Activated T-cell treated with anti-CD3 and anti-CD28 coated beads for 1 hour (primary cell): ENCODE data around the gene ITGA1.
"Not testable (repeated sequence)": the region's sequence is repeated elsewhere in the genome, so short reads cannot be mapped to it uniquely, and the experiment has no call there.

Source experiments
- DNase-seq: peaks from one replicate; pipeline ENCODE4 v3.0.0-alpha.2; 2020; ENCODE audit warnings: low read depth

The ITGA1 gene

DNA sequence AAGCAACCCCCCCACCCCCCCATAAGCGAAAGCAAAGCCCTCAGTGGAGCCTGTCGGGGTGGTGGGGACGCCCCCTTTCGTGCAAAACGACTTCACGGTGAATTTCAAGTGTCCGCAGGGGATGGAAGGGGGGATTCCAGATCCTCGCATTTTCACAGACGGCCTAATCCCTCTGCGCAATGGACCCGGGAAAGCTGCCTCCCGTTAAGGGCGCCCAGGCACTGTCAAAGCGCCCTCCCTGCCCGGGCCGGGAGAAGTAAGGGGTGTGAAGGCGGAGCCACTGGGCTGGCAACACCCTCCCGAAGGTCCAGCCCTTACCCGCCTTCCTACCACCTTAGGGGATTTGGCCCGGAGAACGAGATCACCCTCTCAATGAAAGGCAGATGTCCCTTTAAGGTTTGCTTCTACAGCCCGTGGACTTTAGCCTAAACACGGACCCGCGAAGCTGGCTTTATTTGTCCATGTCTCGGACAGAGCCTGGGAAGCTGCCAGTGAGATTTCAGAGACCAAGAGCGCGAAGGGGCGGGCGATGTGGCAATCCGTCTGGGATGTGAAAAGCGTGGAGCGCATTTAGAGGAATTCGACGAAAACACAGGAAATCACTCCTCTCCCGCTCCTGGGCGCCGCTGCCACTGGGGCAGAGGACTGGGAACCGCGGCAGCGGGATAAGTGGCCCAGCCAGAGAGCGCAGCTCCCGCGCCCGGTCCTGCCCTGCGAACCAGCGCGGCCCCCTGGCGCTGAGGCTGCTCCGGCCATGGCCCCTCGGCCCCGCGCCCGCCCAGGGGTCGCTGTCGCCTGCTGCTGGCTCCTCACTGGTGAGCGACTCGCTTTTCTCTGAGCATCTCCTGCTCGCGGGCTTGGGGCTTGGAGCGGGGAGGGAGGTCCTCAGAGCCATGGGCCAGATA is at the start of gene ITGA1, which contains the start of gene PELO:
TSS of gene ITGA1 (plus strand) at position 317 of the 905 bp plus-strand sequence. CDS start at position 755, 438 bp downstream.
TSS of gene PELO (plus strand) at position 317 of the 905 bp plus-strand sequence. CDS start 12,479 bp downstream, outside the sequence.
- DNase-seq = no peak

DNA sequence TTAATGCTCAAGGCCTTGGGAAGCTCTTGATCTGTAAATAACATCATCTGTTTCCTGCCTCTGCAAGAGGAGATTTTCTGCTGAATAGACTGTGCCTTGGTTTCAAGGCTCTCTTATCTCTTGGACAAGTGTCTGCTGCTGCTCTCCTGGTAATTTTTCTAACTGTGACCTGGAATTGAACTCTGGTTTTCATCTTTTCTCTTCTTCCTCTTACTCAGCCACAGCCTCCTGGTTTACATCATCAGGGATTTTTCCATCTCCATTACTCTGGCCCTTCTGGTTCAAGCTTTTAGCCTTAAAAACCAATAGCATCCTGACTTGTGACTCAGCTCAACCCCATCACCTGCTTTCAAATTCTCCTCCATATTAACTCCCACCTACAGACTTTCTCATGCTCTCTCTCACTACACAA is 49.6 kb upstream of the ITGA1 start:
- no peak for DNase-seq

DNA sequence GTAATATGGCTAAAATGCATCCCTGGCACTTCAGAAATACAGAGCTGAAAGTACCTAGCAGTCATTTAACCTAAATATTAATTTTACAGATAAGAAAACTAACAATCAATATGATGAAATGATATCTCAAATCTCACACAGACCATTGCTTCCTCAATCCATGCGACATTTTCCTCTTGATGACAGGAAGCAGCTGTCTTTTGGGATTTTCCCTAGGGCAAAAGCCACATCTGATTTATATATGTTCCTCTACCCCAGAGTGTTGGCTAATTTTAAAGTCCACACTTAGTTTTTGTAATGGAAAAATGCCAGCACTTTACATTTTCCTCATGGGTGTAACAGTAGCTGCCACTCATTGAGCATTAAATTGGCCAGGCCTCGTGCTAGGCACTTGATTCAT is 47.7 kb upstream of the ITGA1 start:
- no peak for DNase-seq

DNA sequence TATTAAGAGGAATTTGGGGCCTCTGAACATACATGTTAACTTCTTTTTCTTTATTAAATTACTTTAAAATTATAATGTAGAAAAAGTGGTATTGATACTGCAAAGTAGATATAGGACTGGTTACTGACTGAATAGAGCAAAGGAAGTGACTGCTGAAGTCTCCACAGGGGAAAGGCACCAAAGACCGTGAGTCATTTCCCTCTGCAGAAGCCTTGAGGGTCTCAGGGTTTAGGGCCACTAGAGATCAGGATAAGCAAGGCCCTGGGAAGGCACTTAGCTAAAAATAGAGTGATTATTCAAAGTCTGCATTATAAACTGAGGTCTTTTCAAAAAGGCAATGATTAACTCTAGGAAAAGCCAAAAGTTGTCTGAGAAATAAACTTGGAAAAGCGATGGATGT is 44.7 kb upstream of the ITGA1 start:
- DNase-seq = no peak

DNA sequence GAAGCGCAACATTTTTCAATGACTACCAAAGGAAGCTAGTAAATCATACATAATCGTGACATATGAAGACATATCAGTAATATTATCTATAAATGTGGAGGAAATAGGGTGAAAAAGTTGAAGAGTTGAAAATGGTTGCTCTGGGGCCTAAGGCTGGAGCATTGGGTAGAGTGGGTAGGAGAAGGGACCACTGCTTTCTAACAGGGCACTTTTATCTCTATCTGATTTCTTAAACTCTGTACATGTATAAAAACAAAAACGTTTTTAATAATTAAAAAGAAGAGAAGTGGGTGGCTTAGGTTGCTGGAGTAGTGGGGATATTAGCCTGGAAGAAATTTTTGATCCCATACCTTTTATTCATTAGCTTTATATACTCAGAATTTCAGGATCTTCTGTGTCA is 44.2 kb upstream of the ITGA1 start:
- no peak for DNase-seq

DNA sequence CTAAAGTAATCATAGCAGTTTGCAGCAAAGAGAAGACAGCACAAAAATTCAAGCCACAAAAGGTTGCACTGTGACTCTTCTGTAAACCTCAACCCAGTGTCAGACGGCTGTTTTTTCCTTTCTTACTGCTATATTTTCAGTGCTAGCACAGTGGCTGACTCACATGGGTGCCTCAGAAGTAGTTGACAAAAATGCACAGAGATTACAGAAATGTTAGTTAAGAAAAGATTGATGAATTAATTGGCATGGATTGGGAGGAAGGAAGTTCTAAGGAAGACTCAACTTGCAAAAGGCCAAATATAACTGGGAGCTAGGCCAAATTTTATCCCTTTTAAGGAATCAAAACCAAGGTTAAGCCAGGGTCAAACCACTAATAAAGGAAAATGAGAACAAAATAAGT is 43.7 kb upstream of the ITGA1 start:
- DNase-seq = peak; percentile 7

DNA sequence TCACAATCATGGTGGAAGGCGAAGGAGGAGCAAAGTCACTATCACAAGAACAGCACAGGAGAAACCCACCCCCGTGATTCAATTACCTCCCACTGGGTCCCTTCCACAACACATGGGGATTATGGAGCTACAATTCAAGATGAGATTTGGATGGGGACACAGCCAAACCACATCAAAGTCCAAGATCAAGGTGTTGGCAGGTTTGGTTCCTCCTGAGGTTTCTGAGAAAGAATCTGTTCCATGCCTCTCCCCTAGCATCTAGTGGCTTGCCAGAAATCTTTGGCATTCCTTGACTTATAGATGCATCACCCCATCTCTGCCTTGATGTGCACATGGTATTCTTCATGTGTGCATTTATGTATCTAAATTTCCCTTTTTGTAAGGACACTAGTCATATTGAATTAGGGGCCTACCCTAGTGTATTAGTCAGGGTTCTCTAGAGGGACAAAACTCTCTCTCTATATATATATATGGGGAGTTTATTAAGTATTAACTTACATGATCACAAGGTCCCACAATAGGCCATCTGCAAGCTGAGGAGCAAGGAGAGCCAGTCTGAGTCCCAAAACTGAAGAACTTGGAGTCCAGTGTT is 42.8 kb upstream of the ITGA1 start:
- DNase-seq = not testable (repeated sequence)

DNA sequence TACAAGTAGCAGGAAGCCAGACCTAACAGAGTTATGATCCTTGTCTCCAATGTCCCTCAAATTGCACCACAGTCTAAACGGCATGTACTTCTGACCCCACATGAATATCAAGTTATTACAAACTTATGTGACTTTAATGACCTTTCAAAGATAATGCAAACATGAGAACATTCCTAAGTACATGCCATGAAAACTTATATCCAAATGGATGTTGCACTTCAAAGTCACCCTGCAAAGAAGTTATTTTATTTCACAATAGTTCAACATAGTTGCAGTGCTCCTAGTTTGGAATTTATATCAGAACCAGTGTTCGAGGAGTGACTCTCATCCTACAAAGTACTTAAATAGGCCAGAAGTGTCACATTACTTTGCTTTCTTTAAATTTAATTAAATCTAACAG is 41.2 kb upstream of the ITGA1 start:
- no peak for DNase-seq

DNA sequence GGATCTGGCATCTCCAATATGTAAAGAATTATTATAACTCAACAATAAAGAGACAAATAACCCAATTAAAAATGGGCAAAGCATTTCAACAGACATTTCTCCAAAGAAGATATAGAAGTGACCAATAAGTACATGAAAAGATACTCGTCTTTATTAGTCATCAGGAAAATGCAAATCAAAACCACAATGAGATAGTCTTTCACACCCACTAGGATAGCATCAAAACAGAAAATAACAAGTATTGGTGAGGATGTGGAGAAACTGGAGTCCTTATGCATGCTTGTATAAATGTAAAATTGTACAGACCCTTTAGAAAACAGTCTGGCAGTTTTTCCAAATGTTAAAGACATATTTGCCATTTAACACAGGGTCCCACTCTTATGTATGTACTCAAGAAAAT is 39.1 kb upstream of the ITGA1 start:
- no peak for DNase-seq

DNA sequence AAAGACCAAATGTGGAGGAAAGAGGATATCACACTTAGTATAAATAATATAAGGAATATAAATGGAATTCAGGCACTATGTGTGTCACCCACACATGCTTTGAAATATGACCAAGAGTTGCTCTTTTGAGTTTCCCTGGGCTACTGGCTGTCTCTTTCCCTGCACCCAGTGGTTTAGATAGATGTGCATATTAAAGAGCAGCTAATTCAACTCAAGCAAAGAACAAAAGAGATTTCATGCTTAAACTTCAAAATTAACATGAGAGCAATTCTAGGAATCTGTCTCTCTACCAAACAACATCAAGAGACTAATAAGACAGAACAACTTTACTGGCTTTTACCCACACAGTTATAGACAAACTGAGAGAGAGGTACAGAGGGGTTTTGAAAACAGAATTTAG is 38.0 kb upstream of the ITGA1 start:
- no peak for DNase-seq

DNA sequence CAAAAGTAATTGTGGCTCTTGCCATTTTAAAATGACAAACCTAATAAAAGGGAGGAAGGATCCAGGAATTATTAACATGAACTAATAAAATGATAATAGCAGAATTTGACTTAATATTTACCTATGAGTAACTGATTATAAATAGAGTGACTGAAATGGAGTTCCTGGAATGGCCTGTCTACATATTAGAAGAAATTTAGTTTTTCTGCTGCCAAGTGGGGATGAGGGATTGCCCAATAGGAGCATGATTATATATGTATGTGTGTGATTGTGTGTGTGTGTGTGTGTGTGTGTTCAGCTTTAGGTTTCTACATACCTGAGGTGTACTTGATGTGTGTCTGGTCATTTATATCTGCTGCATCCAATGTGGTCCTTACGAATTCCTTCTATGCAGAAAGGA is 36.6 kb upstream of the ITGA1 start:
- no peak for DNase-seq

DNA sequence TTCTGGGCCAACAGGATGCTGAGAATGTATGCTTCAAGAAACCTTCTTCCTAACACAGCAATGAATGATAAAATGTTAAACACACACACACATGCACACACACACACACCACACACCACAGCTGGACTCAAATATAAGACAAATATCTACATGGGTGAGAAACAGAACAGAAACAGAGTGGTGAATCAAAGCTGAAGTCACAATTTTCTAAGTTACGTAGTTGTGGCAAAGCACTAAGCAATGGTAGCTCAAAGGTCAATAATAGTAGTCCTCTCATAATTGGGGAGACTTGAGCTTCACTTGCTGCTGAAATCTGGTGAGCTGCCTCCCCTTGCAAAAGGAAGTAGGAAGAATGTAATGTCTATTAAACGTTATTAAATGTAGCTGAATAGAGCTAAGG is 33.7 kb upstream of the ITGA1 start:
- DNase-seq = no peak

DNA sequence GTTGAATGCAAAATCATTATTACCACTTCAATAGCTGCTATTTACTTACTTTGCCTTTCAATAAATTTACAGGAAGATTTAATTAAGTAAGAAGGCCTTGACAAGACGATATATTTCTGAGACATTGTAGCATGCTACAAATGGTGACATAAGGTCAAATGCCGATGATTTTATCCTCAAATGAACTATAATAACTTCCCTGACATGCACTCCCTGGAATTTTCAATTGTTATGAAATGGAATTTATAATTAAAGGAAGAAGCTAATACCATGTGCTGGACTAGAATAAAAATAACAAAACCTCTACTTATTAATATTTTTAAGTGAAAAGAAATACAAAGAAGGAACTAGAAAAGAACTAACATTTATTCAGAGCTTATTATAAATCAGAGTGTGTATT is 30.2 kb upstream of the ITGA1 start:
- DNase-seq = no peak

DNA sequence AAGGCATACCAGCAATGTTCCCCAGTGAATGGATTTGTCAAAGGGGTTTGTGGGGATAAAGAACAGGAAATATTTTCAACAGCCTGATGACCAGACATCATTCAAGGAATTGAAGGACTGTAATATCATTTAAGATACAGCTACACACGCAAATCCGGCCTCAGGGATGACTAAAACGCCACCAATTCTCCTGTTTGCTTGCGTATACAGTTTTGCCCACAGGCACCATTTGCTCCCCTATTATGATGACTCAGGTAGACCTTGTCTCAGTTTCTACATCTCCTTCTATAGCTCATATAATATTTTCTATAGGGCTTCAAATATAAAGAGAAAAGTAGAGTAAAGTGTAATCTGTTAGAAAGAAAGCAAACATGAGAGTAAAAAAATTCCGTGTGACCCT is 29.7 kb upstream of the ITGA1 start:
- no peak for DNase-seq

DNA sequence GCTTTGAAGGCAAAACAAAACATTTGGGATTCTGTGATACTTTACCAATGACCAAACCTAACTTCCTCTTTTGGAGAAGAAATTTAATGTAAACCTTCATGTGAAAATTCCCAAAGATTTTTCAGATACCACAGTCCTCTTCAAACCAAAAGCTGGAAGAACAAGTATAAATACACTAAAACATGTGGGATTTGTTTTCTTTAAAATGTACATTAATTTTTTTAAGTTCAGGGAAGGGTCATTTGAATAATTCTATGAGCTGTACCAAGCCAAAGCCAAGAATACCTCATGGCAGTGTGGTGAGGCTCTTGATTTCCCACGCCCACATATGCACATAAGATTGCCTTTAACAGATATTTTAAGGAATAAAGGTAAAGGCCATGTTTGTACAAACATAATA is 28.4 kb upstream of the ITGA1 start:
- DNase-seq = no peak

DNA sequence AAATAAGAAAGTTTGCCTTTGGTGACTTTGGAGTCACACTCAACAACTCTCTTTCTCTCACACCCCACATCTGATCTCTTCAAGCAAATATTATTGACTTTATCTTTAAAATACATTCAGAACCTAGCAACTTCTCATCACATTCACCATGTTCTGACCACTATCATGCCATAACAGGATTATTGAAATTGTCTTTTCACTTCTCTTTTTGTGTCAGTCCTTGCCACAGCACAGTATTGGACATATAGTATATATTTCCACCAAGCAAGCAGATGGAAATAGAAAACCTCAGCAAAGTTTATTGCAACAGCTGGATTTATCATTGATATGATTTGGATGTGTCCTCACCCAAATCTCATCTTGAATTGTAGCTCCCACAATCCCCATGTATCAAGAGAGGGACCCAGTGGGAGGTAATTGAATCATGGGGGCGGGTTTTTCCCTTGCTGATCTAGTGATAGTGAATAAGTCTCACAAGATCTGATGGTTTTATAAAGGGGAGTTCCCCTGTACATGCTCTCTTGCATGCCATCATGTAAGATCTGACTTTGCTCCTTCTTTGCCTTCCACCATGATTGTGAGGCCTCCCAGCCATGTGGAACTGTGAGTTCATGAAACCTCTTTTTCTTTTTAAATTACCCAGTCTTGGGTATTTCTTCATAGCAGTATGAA is 26.9 kb upstream of the ITGA1 start:
- no peak for DNase-seq

DNA sequence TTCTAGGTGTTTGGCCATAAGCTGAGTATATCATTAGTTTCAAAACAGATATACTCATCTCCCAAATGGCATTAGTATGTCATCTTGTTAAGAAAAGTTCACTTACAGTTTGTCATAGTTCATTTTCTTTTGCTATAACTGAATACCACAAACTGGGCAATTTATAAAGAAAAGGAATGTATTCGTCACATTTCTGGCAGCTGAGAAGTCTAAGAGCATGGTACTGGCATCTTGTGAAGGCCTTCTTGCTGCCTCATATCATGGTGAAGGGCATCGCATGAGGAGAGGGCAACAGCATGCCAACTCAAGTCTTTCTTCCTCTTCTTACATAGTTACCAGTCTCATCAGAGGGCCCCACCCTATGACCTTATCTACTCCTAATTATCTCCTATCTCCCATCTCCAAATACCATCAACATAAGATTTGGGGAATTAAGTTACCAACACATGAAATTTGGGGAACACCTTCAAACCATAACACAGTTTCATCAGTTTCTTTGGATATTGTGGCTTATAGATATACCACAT is 20.4 kb upstream of the ITGA1 start:
- DNase-seq = no peak

DNA sequence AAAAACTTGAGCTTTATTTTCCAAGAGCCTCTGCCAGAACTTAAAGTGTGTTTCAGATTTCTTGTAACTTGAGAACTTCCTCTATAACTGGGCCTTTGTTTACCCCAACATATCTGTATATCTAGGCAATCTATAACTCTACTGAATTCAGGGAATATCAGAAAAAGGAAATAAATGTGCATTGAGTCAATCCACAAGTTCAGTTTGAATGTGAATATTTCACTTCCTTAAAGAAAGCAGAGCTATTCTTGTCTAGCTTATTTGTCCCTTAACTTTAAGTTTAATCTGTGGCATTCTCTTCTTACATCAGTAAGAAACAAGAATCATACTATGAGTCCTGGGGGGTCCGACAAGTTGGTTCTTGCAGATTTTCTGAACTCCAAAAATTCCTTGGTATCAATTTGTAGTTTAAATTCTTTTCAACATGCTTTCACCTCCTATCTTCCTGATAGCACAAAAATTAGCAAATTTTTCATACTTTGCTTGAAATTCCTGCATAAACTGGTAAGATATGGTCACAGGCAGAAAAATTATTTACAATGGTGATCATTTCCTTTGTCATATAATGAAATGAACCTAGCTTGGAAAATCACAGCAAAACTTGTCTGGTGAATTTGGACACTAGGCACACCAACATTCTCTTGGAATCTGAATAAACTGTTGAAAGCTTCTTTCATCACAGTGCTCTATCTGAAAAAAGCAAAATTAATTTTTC is 19.8 kb upstream of the ITGA1 start:
- DNase-seq = no peak

DNA sequence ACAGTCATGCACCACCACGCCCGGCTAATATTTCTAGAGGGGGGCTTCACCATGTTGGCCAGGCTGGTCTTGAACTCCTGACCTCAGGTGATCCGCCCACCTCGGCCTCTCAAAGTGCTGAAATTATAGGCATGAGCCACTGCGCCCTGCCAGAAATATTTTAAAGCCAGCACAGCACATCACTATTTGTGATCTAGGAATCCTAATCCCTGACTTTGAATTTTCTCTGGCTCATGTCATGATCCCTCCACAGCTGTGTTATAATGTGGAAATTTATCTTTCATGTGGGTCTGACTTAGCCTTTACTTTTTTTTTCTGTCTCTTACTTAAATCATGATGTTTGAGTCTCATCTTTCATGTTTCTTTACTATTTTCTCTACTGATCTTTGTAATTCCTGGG is 18.7 kb upstream of the ITGA1 start:
- no peak for DNase-seq

DNA sequence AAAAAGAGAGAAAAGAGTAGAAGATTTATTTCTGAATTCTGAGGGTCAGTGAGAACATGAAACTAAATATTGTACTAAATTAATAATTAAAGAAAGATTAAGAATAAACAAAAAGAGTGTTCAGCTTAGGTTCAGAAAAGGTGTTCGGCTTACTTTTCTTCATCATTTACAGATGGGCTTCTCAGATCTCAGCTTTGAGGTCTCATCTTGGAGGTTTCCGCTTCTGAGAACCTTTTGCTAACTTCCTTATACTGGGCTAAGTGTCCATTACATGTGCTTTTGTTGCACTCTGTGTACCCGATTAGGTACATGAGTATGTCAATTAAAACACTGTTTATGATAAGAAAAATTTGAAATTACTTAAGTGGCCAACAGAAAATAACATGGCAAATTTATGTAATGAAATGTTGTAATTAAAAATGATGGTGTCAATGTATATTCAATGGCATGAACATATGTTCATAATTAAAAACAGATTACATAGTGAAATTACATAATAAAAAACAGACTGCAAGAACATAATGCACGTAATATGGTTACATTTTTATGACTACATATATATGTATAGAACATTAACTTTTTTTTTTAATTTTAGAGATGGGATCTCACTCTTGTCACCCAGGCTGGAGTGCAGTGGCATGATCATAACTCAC is 17.3 kb upstream of the ITGA1 start:
- DNase-seq = no peak

DNA sequence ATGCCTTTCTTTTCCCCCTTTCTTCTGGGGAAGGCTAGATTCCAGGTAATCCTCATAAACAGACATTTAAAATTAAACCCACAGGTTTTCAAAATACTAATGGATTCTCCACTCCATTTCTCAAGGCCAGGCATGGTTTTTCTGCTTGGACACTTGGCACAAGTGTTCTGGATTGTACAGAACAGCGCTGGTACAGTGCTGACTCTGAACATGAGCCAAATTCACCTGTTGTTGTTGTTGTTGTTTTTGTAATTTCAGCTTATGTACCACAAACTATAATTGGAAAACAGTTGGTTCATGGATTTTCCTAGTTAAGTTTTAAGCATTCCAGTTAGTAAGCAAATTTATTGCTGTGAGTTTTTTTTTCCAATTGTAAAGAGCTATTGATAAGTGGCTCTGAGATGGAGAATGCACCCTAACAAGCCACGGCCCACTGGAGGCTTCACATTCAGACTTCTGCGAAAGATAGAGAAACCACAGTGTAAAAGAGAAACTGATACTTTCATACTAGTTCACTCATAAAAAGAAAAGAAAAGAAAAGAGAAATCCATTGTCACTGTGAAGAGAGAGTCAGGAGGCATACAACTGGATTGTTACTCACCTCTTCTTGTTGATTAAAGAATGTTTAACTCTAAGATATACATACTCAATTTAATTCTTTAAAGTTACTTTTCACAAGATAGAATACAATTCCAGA is 16.2 kb upstream of the ITGA1 start:
- no peak for DNase-seq
